ENCODE results near the gene ERC2. TPM values are rescaled to one million over a fixed set of nuclear protein-coding genes. Genes with fewer than 3 reads are reported as not detected.

ERC2 gene
- total RNA-seq, 1 experiment from 2014 or later = 0.77 TPM

DNA sequence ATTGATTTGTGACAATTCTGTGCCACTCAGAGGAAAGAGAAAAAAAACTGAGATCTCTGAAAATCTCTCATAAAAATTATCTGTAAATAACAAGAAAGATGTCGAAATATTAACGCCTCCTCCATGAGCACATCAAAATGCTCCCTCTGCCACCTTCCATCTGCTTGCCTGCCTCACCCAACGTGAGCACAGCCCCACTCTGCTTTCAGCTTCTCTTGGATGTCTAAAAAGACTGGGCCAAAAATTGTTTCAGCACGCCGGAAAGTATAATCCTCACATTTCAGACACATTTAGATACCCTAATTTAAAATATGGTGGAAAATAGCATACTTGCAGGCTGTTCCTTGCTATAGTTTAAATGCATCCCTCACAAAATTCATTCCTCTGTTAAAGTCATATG, 57.1 kb downstream of the ERC2 start:
- Histone ChIP-seq H3K4me2 (ENCODE audit: low read length) (no peak overlapping the region), H3K9me3 (ENCODE audit: low read length) (no peaks in the 10 kb centered on the region), H3K4me1 (ENCODE audit: insufficient read depth, low read length) (no peaks in the 10 kb centered on the region), H4K20me1 (ENCODE audit: low read length) (no peaks in the 10 kb centered on the region), H3K36me3 (ENCODE audit: low read depth, low read length) (no peaks in the 10 kb centered on the region), H3K9ac (ENCODE audit: low read length) (no peak overlapping the region), H3K9me2 (replicated peaks; ENCODE audit: low read length) (no peaks in the 10 kb centered on the region), H3K4me3 (ENCODE audit: low read length) (no peak overlapping the region), H2AFZ (ENCODE audit: low read length) (no peak overlapping the region), H3F3A (ENCODE audit: low read length, unreplicated experiment) (no peaks in the 10 kb centered on the region), H3K27ac (ENCODE audit: low read length) (no peak overlapping the region), H3K79me2 (ENCODE audit: low read length) (no peaks in the 10 kb centered on the region), H3K27me3 (ENCODE audit: low read length) (no peaks in the 10 kb centered on the region)
- DNase-seq (no peak), ATAC-seq (no peak)
- POLR2A ChIA-PET (ENCODE audit: unreplicated experiment) = no interaction called here
- no TSS peak for BruUV-seq (replicated peaks)
- intact Hi-C loops (cut with micrococcal nuclease) = no loop called here
- TF ChIP-seq, protein P1, sequence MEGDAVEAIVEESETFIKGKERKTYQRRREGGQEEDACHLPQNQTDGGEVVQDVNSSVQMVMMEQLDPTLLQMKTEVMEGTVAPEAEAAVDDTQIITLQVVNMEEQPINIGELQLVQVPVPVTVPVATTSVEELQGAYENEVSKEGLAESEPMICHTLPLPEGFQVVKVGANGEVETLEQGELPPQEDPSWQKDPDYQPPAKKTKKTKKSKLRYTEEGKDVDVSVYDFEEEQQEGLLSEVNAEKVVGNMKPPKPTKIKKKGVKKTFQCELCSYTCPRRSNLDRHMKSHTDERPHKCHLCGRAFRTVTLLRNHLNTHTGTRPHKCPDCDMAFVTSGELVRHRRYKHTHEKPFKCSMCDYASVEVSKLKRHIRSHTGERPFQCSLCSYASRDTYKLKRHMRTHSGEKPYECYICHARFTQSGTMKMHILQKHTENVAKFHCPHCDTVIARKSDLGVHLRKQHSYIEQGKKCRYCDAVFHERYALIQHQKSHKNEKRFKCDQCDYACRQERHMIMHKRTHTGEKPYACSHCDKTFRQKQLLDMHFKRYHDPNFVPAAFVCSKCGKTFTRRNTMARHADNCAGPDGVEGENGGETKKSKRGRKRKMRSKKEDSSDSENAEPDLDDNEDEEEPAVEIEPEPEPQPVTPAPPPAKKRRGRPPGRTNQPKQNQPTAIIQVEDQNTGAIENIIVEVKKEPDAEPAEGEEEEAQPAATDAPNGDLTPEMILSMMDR (conservative IDR thresholded peaks at IDR 0.05; ENCODE audit: low read depth, low read length) = no peak
- TF ChIP-seq EZH2 (IDR thresholded peaks at IDR 0.05; ENCODE audit: low read length, unreplicated experiment) (no peak), EZH2phosphoT487 (IDR thresholded peaks at IDR 0.05; ENCODE audit: borderline replicate concordance, low read length) (no peak)
- CTCF ChIA-PET = no interaction called here

DNA sequence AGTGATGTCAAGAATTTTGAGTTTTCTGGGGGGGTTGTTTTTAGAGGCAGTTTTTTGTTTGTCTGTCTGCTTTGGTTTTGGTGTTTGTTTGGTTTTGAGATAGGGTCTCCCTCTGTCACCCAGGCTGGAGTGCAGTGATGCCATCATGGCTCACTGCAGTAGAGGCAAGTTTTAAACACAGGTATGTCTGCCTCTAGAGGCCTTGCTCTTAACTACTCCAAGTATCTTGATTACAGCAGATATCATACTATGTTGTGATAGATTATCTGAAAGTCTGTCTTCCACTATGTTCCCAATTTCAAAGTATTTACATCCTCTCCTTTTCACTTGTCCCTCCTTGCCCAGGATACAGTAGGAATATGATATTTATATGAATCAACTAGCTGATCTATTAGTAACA, 57.7 kb downstream of the ERC2 start:
- no peak overlapping the region for H3K27ac ChIP-seq (ENCODE audit: low read length)
- H4K20me1 ChIP-seq (ENCODE audit: low read length) = no peaks in the 10 kb centered on the region
- no TSS peak for BruUV-seq (replicated peaks)
- no peaks in the 10 kb centered on the region for H3K9me3 ChIP-seq (ENCODE audit: low read length)
- no peak overlapping the region for H3K9ac ChIP-seq (ENCODE audit: low read length)
- ChIA-PET POLR2A (ENCODE audit: unreplicated experiment) (no interaction called here), CTCF (no interaction called here)
- no peaks in the 10 kb centered on the region for H3F3A ChIP-seq (ENCODE audit: low read length, unreplicated experiment)
- no peaks in the 10 kb centered on the region for H3K27me3 ChIP-seq (ENCODE audit: low read length)
- no peaks in the 10 kb centered on the region for H3K4me1 ChIP-seq (ENCODE audit: insufficient read depth, low read length)
- ATAC-seq (no peak), DNase-seq (no peak)
- no peaks in the 10 kb centered on the region for H3K79me2 ChIP-seq (ENCODE audit: low read length)
- no peaks in the 10 kb centered on the region for H3K36me3 ChIP-seq (ENCODE audit: low read depth, low read length)
- H3K4me3 ChIP-seq (ENCODE audit: low read length) = no peak overlapping the region
- intact Hi-C loops (cut with micrococcal nuclease) = no loop called here
- H3K4me2 ChIP-seq (ENCODE audit: low read length) = no peak overlapping the region
- H2AFZ ChIP-seq (ENCODE audit: low read length) = no peak overlapping the region
- H3K9me2 ChIP-seq (replicated peaks; ENCODE audit: low read length) = no peaks in the 10 kb centered on the region
- TF ChIP-seq EZH2phosphoT487 (IDR thresholded peaks at IDR 0.05; ENCODE audit: borderline replicate concordance, low read length) = no peak
- TF ChIP-seq, protein P1 (conservative IDR thresholded peaks at IDR 0.05; ENCODE audit: low read depth, low read length) = no peak
- TF ChIP-seq EZH2 (IDR thresholded peaks at IDR 0.05; ENCODE audit: low read length, unreplicated experiment) = no peak

DNA sequence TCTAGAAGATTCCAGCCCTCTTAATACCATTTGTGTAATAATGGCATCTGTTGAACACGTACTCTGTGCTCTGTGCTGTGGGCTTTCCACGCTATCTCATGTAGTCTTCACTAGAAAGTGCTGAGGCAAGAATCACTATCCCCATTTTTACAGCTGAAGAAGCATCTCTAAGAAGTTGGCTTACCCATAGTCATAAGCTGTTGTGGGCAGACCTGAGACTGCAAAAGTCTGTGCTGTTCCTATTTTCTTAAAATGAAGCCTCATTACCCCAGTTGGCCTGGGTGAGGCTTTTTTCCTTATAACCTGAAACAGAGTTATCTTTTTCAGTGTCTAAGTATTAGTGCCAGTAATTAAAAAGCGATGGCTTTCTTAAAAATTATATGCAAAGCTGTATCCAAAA, 58.5 kb downstream of the ERC2 start:
- POLR2A ChIA-PET (ENCODE audit: unreplicated experiment) = no interaction called here
- ATAC-seq (no peak), DNase-seq (no peak)
- Histone ChIP-seq H3K4me2 (ENCODE audit: low read length) (no peak overlapping the region), H3K27ac (ENCODE audit: low read length) (no peak overlapping the region), H3K4me1 (ENCODE audit: insufficient read depth, low read length) (no peaks in the 10 kb centered on the region), H3K9ac (ENCODE audit: low read length) (no peak overlapping the region), H3K36me3 (ENCODE audit: low read depth, low read length) (no peaks in the 10 kb centered on the region), H3F3A (ENCODE audit: low read length, unreplicated experiment) (no peaks in the 10 kb centered on the region), H2AFZ (ENCODE audit: low read length) (no peak overlapping the region), H3K9me3 (ENCODE audit: low read length) (no peaks in the 10 kb centered on the region), H3K9me2 (replicated peaks; ENCODE audit: low read length) (no peaks in the 10 kb centered on the region), H4K20me1 (ENCODE audit: low read length) (no peaks in the 10 kb centered on the region), H3K79me2 (ENCODE audit: low read length) (no peaks in the 10 kb centered on the region), H3K27me3 (ENCODE audit: low read length) (no peaks in the 10 kb centered on the region), H3K4me3 (ENCODE audit: low read length) (no peak overlapping the region)
- TF ChIP-seq EZH2 (IDR thresholded peaks at IDR 0.05; ENCODE audit: low read length, unreplicated experiment) = no peak
- TF ChIP-seq EZH2phosphoT487 (IDR thresholded peaks at IDR 0.05; ENCODE audit: borderline replicate concordance, low read length) = no peak
- TF ChIP-seq, protein P1 (conservative IDR thresholded peaks at IDR 0.05; ENCODE audit: low read depth, low read length) = no peak
- CTCF ChIA-PET = interaction anchor here (0.7 kb wide), 1 partner anchor 69 kb away, joined by 3 read pairs; no protein-coding TSS in a partner anchor
- intact Hi-C loops (cut with micrococcal nuclease) = no loop called here
- BruUV-seq (replicated peaks) = no TSS peak

Data from PC-3 (cell line).